Right lobe of liver (tissue), 6 donors: ENCODE results near the gene ARHGAP15. TPM values are rescaled to one million over a fixed set of nuclear protein-coding genes. Genes with fewer than 3 reads are reported as not detected.

ENCODE experiments used
- ATAC-seq, 4 donors: fragments of 200-7000 bp; cut with Tn5 transposase; one replicate each; pipeline ENCODE4 v1.9.1; 2020; ENCODE audit warnings: mild to moderate bottlenecking in 4 of 4, moderate library complexity in 4 of 4
- DNase-seq, 3 donors: peaks; one replicate each; pipeline ENCODE4 v3.0.0-alpha.2; 2020
- H3K27ac ChIP-seq, 3 donors: fragments of 200-600 bp; one replicate each; pipeline ENCODE4 v1.8.0; 2022
- H3K27me3 ChIP-seq, 2 donors: fragments of 200-600 bp; one replicate each; pipeline ENCODE4 v1.8.0; 2022
- H3K36me3 ChIP-seq, 4 donors: fragments of 200-600 bp; sonication (generic) in 1 of 4; one replicate each; pipeline versions ENCODE4 v1.5.1 to v1.8.0; 2017 to 2022; ENCODE audit warnings: control low read depth in 1 of 4
- H3K4me1 ChIP-seq, 4 donors: fragments of 200-600 bp; sonication (generic) in 1 of 4; one replicate each; pipeline versions ENCODE4 v1.5.1 to v1.8.0; 2017 to 2022; ENCODE audit warnings: control low read depth in 1 of 4
- H3K4me3 ChIP-seq, 3 donors: fragments of 200-600 bp; one replicate each; pipeline ENCODE4 v1.8.0; 2022
- H3K9me3 ChIP-seq, 4 donors: fragments of 200-600 bp; sonication (generic) in 1 of 4; one replicate each; pipeline versions ENCODE4 v1.5.1 to v1.8.0; 2017 to 2022; ENCODE audit warnings: control low read depth in 1 of 4
- POLR2A ChIP-seq: fragments of 450-650 bp; IDR thresholded peaks from one replicate; pipeline ENCODE4 v1.6.1; 2017; ENCODE audit warnings: antibody characterized with exemption, mild to moderate bottlenecking
- WGBS: methylation state at CpG from one replicate; pipeline ENCODE4 v1.1.6; 2018; ENCODE audit warnings: low coverage, low lambda C conversion rate; ENCODE audit not compliant: insufficient coverage; ENCODE audit errors: missing lambda C conversion rate; 5-methylcytosine and 5-hydroxymethylcytosine counted together
- intact Hi-C, 2 donors: fragments of 100-400 bp; cut with DNase I; formaldehyde crosslinking; loops; one replicate each; pipeline versions ENCODE4 v1.11.2 to v1.14.1; 2022
- total RNA-seq, 6 experiments: library from RNA; depleted of rRNA in 2 of 6; stranded (reverse); fragments of >200 nt in 2 of 6; fragmentation: NEBNext Ultra II Directional in 3 of 6; extraction: Animal tissue kit (Norgen Biotek cat#: 25700) in 3 of 6; gene quantifications; one replicate each; pipeline versions ENCODE4 v1.1.0 to v1.2.4, GENCODE V29; 2016 to 2023
- TF ChIP-seq, protein P1 (sequence below), 4 donors: fragments of 200-600 bp in 3 of 4; fragments of 450-650 bp in 1 of 4; IDR thresholded peaks; one replicate each; pipeline versions ENCODE4 v1.5.1 to v1.8.0; 2016 to 2022; ENCODE audit warnings: antibody characterized with exemption in 4 of 4, mild to moderate bottlenecking in 2 of 4
- donor health status: DM: no; HTN: yes; CAD: no.
- donor health status: DM: no; HTN: no; CAD: no.
- donor health status: DM: no; HTN: no; CAD: no.
- donor health status: DM: no; HTN: yes; CAD: no.
- donor health status: DM: no; HTN: yes; CAD: no.

Gene ARHGAP15
- total RNA-seq, 6 experiments from 2014 or later: 3.3 to 8.2 (median 6.6) TPM

DNA sequence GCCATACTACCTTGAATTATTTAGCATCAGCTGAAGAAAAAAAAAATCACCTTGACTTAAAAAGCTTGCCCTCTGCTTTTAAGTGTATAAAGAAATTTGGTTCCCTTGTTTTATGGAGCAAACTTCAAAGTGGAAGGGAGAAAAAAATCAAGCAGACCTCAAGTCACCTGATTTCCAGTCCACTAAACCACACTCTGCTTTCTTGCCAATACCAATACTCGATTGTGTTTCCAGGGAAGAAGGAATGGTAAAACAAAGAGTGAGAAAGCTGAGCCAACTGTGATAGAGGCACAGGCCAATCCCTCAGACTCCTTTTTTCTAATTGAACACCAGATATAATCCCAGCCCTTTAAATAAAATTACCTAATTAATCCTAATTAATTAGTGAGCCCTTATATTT is 587.3 kb downstream of the ARHGAP15 start:
- Histone ChIP-seq H3K4me1 (no peaks in the 10 kb centered on the region), H3K4me3 (no peak overlapping the region), H3K9me3 (no peaks in the 10 kb centered on the region), H3K27me3 (no peaks in the 10 kb centered on the region), H3K27ac (no peak overlapping the region), H3K36me3 (no peaks in the 10 kb centered on the region)
- TF ChIP-seq POLR2A: no peak
- TF ChIP-seq, protein P1, sequence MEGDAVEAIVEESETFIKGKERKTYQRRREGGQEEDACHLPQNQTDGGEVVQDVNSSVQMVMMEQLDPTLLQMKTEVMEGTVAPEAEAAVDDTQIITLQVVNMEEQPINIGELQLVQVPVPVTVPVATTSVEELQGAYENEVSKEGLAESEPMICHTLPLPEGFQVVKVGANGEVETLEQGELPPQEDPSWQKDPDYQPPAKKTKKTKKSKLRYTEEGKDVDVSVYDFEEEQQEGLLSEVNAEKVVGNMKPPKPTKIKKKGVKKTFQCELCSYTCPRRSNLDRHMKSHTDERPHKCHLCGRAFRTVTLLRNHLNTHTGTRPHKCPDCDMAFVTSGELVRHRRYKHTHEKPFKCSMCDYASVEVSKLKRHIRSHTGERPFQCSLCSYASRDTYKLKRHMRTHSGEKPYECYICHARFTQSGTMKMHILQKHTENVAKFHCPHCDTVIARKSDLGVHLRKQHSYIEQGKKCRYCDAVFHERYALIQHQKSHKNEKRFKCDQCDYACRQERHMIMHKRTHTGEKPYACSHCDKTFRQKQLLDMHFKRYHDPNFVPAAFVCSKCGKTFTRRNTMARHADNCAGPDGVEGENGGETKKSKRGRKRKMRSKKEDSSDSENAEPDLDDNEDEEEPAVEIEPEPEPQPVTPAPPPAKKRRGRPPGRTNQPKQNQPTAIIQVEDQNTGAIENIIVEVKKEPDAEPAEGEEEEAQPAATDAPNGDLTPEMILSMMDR (IDR thresholded peaks at IDR 0.05): no peak
- intact Hi-C loops: no loop called here
- ATAC-seq: no peak
- no peak for DNase-seq
- 15% methylated on average over 1 of the region's 1 CpG for WGBS

DNA sequence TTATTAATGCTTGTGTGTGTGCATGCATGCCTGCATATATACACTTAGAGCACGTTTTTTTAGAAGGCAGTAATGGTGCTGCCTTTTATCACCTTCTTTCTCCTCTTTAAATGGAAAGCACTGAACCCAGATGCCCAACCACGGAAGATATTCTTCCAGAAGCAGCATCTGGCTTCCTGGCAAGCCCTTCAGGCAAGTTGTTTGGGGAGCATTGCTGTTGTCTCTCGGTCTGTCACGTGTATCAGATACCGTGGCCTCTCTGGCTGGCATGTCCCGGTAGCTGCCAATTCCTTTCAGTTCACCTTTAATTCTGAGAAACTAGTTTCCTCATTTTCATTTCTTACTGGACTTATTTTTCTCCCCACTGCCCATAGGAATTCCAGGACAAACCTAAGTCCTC is 587.8 kb downstream of the ARHGAP15 start:
- Histone ChIP-seq H3K4me1 (no peaks in the 10 kb centered on the region), H3K9me3 (no peaks in the 10 kb centered on the region), H3K27ac (no peak overlapping the region), H3K27me3 (no peaks in the 10 kb centered on the region), H3K4me3 (no peak overlapping the region), H3K36me3 (no peaks in the 10 kb centered on the region)
- ATAC-seq (no peak), DNase-seq (no peak)
- intact Hi-C loops: no loop called here
- WGBS: 44% methylated on average over 6 of the region's 6 CpGs
- TF ChIP-seq, protein P1 (IDR thresholded peaks at IDR 0.05): no peak
- no peak for TF ChIP-seq POLR2A

DNA sequence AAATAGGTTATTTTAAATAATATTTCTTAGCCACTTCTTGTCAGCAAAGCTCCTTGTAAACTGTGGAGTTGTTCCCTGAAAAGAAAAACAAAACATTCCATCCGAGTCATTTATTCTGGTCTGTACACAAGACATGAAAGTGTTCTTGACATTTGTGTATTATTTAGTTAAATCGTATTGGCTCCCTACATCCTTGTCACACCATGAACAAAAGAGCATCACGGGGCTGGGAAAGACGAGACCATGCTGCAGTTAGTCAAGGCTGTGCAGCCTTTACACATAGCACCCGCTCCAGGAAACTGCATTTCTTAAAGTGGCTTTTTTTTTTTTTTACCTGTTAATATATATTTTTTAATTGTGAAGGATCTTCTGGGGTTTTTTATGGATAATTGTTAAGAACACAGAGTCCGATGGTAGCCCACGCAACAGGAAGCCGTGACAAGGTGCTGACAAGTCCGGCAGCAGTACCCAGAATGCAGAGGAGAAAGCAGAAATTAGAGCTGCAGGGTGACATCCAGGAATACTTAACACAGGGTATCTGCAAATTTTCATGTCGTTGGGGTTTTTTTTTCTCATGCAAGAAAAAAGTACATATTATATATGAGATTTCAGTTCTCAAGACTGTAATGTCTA is 588.4 kb downstream of the ARHGAP15 start:
- Histone ChIP-seq H3K36me3 (no peaks in the 10 kb centered on the region), H3K27ac (no peak overlapping the region), H3K4me3 (no peak overlapping the region), H3K4me1 (no peaks in the 10 kb centered on the region), H3K27me3 (no peaks in the 10 kb centered on the region), H3K9me3 (no peaks in the 10 kb centered on the region)
- ATAC-seq (no peak), DNase-seq (no peak)
- TF ChIP-seq, protein P1 (IDR thresholded peaks at IDR 0.05): no peak
- no peak for TF ChIP-seq POLR2A
- intact Hi-C loops: no loop called here
- WGBS: 40% methylated on average over 10 of the region's 10 CpGs

DNA sequence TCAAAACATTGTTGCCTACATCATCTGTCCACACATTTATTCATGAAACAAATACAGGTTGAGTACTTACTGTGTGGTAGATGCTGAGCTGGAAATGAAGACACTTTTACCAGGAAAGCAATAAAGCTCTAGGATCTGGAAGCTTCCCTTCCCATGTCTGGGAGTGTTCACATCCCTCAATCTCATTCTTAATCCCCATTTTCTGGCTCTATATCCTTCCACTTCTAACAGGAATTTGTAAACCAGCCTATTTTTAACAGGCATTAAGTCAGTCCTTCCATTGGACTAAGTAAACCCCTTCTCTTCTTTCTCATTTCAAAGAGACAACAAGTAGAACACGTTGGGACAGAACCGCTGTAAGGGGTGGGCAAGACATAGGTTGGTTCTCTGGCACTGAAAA is 589.5 kb downstream of the ARHGAP15 start:
- no peaks in the 10 kb centered on the region for H3K4me1 ChIP-seq
- H3K9me3 ChIP-seq: no peaks in the 10 kb centered on the region
- ATAC-seq (no peak), DNase-seq (no peak)
- no peak overlapping the region for H3K27ac ChIP-seq
- 64% methylated on average over 2 of the region's 2 CpGs for WGBS
- no peak for TF ChIP-seq POLR2A
- TF ChIP-seq, protein P1 (IDR thresholded peaks at IDR 0.05): no peak
- no peaks in the 10 kb centered on the region for H3K27me3 ChIP-seq
- no peak overlapping the region for H3K4me3 ChIP-seq
- intact Hi-C loops: no loop called here
- no peaks in the 10 kb centered on the region for H3K36me3 ChIP-seq

DNA sequence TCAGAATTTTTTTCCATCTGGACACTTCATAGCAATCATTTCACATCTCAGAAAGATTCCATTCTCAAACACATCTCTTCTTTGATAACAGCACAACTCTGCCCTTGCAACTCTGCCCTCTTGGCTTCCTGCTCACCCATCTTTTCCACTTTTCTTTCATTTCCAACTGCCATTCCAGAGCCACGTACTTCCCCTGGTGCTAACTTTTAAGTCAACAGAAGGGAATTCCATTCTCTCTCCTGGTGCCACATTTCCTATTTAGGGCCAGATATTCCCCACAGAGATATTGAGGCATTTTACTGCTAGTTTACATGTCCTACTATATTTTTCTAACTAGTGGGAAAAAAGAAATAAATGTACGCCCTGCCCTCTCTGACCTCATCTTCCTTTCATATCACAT is 590.2 kb downstream of the ARHGAP15 start:
- Histone ChIP-seq H3K36me3 (no peaks in the 10 kb centered on the region), H3K27me3 (no peaks in the 10 kb centered on the region), H3K4me3 (no peak overlapping the region), H3K4me1 (no peaks in the 10 kb centered on the region), H3K9me3 (no peaks in the 10 kb centered on the region), H3K27ac (no peak overlapping the region)
- TF ChIP-seq, protein P1 (IDR thresholded peaks at IDR 0.05): no peak
- no peak for TF ChIP-seq POLR2A
- no peak for ATAC-seq
- intact Hi-C loops: no loop called here
- no peak for DNase-seq
- 43% methylated on average over 2 of the region's 2 CpGs for WGBS
